GM12892 (cell line): ENCODE measurements around the gene SSBP3.

Experiments
- DNase-seq: peaks from one replicate; pipeline ENCODE4 v3.0.0; 2011; ENCODE audit not compliant: insufficient read length
- FAIRE-seq: peaks from 2 replicates; lab custom pipeline; 2011; peaks lifted over from hg19 to GRCh38; lab: Jason Lieb, UNC
- POLR2A ChIP-seq: IDR thresholded peaks from 2 replicates; pipeline ENCODE4 v1.6.1; 2011; ENCODE audit warnings: low read depth, low read length, control low read depth
- POLR2AphosphoS5 ChIP-seq: IDR thresholded peaks from 2 replicates; pipeline ENCODE4 v1.6.1; 2011; ENCODE audit warnings: low read depth, low read length, control low read depth
- TAF1 ChIP-seq: IDR thresholded peaks from 2 replicates; pipeline ENCODE4 v1.6.1; 2011; ENCODE audit warnings: low read depth, mild to moderate bottlenecking, control low read depth, low read length, borderline replicate concordance

SSBP3 gene

GRCh38 chr1:54328066-54328636, 78.0 kb downstream of the SSBP3 start:
- FAIRE-seq, result no peak

DNA sequence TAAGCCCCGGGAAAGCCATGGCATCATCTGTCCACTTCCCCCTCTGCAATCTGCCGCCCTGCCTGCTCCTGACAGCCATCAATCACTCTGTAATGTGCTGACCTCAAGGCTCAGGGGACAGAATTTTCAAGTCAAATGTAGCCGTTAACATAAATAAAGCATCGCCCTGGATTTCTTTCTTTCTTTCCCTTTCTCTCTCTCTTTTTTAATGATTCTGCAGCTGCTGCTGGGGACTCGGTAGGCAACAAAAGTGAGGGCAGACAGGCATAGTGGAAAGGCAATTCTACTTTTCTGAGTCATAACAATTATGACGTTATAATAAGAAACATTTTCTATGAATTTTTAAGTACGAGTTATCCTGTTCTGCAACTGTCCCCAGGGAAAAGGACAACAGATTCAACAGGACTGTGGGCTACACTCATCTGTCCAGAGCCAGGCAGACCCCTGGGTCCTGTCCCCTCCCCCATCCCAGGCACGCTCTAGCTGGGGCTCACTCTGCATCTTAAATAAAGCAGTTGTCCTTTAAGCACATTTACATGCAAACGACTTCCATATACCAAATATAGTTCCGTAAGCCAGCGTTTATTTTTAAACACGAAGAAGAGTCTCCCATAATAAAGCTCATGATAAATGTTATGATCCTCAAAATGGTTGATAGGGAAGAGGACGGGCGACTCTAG, 78.7 kb downstream of the SSBP3 start:
- DNase-seq (no peak), FAIRE-seq (peak; percentile 74)
- TF ChIP-seq TAF1 (no peak), POLR2AphosphoS5 (no peak), POLR2A (no peak)

More at GRCh38 chr1:54328066-54328636, 78.0 kb downstream of the SSBP3 start:
- no peak for TF ChIP-seq POLR2AphosphoS5
- no peak for TF ChIP-seq TAF1
- no peak for DNase-seq

- no peak for FAIRE-seq
Measured at GRCh38 chr1:54326543-54327385, 79.4 kb downstream of the SSBP3 start.

GRCh38 chr1:54325703-54326461, 80.3 kb downstream of the SSBP3 start:
- FAIRE-seq (no peak), DNase-seq (no peak)
- TF ChIP-seq POLR2A (no peak), TAF1 (no peak), POLR2AphosphoS5 (no peak)

More at GRCh38 chr1:54326543-54327385, 79.4 kb downstream of the SSBP3 start:
- no peak for DNase-seq
- TF ChIP-seq POLR2AphosphoS5 (no peak), TAF1 (no peak), POLR2A (no peak)

GRCh38 chr1:54325284-54325683, 80.9 kb downstream of the SSBP3 start:
- FAIRE-seq (no peak), DNase-seq (no peak)
- TF ChIP-seq TAF1 (no peak), POLR2A (no peak), POLR2AphosphoS5 (no peak)

GRCh38 chr1:54324251-54325140, 81.7 kb downstream of the SSBP3 start:
- FAIRE-seq (no peak), DNase-seq (no peak)
- TF ChIP-seq POLR2A (no peak), TAF1 (no peak), POLR2AphosphoS5 (no peak)

DNA sequence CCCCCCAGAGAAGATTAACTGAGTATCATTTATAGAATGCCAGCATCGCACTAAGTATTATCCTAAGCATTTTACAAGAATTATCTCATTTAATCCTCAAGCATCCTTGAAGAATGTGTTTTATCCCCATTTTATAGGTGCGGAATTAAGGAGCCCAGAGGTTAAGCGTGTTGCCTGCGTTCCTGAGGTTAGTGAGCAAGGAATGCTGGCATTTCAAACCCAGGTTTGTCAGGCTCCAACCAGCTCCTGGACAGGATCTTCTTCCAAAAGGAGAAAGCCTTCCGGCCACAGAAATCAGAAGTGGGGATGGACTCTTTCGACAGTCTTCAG, 82.3 kb downstream of the SSBP3 start:
- TF ChIP-seq POLR2A (no peak), POLR2AphosphoS5 (no peak), TAF1 (no peak)
- DNase-seq (no peak), FAIRE-seq (no peak)

- FAIRE-seq (no peak), DNase-seq (no peak)
- TF ChIP-seq TAF1, result no peak
- no peak for TF ChIP-seq POLR2AphosphoS5
- TF ChIP-seq POLR2A, result no peak
Measured at GRCh38 chr1:54323324-54323739, 82.9 kb downstream of the SSBP3 start.

GRCh38 chr1:54318246-54318814, 87.9 kb downstream of the SSBP3 start:
- no peak for FAIRE-seq
- DNase-seq, result no peak
- TF ChIP-seq POLR2AphosphoS5, result no peak
- no peak for TF ChIP-seq POLR2A
- TF ChIP-seq TAF1, result no peak

- TF ChIP-seq POLR2AphosphoS5, result no peak
- no peak for TF ChIP-seq POLR2A
- no peak for TF ChIP-seq TAF1
- DNase-seq (no peak), FAIRE-seq (no peak)
Measured at GRCh38 chr1:54317084-54317483, 89.1 kb downstream of the SSBP3 start.
